GM19372 (cell line): Measurements from ENCODE around the gene KLF16.
A peak's percentile ranks its signal among the peaks of the same experiment; 100 is the strongest.
"Not testable (repeated sequence)": the region's sequence is repeated elsewhere in the genome, so short reads cannot be mapped to it uniquely, and the experiment has no call there.

Experiments used
- ATAC-seq: cut with Tn5 transposase; IDR thresholded peaks from one replicate; pipeline ENCODE4 v1.9.1; 2021; ENCODE audit warnings: mild to moderate bottlenecking, low read depth, moderate library complexity; ENCODE audit not compliant: unreplicated experiment

KLF16 gene

DNA sequence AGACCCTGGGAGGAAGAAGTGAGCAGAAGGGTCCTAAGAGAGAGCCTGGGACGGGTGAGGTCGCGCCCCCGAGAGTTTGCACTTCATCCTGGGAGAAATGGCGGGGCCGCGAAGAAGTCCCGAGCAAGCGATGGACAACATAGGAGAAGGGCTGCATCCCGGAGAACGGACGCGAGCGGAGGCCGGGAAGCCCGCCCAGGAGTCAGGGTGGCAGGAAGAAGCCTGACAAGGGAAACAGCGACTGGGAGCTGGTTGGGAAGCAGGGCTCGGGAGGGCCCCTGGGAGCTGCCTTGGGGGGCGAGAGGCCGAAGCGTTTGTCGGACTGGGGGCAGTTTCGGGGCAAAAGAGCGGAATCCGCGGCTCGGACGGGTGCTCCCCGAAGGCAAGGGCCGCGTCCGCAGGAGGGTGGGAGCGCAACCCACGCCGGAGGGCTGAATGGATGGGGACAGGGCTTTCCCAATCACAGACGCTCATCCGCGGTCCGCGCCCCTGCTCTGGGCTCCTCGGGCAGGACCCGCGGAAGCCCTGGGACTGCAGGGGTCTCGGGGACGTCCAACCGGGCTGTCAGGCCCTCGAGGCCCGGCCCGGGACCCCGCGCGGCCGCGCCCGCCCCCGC, 21.4 kb upstream of the KLF16 start:
- ATAC-seq = peak; percentile 11

DNA sequence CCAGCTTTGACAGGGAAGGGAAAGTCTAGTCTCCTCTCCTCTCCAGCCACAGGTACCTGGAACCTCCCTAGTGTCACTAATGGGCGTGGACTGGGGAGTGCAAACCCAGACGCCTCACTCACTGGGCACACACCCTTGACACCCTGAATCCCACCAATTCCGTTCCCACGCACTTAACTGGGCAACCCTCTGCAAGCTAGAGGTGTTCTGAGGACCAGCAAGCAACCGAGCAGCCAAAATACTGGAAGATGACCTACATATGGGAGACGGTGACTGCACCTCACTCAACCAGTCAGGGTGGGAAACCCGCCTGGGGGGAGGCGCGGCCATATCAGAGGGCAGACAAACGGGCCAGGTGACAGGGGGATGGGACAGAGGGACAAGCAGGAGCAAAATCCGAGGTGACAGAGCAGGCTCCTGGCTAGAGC, 20.9 kb upstream of the KLF16 start:
- ATAC-seq = no peak

DNA sequence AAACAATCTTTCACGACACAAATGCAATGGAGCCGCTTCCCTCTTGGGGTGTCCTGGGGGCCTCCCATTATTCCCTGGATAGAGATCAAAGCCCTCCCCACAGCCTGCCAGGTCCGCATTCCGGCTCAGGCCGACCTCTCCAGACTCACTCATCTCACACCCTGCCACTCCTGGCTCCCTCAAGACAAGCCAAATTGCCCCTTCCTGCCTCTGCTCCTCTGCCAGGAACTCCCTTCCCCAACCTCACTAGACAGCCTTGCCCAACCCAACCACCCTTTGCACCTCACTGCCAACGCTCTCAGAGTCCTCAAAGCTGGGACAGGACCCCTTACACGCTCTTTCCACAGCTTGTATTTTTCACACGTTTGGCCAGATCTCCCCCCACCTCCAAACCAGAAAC, 20.4 kb upstream of the KLF16 start:
- ATAC-seq = no peak

DNA sequence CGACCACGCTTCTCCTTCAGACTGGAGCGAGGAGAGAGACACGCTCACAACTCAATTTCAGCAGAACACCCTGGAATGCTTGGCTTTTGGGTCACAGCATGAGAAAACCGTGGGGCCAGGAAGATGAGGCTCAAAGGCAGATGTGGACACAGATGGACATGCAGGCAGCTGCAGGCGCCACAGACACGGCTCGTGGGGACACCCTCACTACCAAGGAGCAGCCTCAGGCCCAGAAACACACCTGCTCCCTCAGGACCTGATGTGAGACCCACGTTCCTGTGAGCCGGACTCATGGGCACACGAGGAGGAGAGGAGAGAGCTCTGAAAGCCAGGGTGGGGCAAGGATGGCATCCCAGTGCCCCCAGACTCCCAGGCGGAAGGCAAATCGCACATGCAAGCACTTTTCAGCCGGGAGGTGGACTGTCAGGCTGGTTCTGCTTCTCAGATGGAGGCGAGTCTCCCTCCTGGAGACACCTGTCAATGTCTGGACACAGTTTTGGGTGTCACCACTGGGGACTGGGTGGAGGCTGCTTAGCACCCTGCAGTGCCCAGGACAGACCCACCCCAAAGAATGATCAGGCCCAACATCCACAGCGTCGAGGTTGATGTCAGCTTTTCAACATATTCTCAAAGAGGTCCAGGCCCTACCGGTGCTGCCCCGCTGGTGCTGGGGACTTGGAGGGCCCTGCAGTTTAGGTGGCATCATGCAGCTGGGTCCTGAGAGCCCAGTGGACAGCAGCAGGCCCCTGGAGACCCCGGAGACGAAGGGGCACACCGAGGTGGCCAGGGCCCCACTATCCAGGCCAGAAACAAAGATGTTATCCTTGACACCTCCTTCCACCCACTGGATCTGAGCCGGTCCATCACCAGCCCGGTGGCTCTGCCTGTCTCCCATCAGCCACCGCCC, 19.7 kb upstream of the KLF16 start:
- no peak for ATAC-seq

DNA sequence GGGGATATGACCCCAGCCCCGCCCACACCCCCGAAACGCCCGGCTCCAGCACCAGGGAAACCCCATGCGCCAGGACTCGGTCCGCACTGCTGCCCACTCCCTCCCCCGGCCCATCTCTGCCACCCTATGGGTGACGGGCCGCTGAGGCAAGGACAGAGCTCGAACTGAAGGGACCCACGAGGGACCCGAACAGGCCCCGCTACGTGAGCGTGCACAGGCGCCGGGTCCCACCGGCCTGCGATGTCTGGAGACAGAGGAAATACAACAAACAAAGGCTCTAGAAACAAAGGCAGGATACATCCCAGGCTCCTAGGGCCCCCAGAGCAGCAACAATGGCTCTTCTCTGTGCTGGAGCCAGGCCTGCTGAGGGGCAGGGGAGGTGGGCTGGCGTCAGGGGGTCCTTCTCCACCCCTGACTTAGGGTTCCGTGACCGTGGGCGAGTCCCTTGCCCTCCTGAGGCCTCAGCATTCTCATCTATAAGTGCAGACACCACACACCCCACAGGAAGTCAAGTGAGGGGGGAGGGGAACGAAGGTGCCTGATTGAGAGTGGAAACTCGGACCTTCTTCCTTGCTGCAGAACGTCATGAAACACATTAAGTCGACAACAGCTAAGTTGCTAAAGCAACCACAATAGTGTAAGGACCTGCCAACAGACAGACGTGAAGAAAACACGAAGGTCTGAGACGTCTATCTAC, 18.9 kb upstream of the KLF16 start:
- ATAC-seq = no peak

DNA sequence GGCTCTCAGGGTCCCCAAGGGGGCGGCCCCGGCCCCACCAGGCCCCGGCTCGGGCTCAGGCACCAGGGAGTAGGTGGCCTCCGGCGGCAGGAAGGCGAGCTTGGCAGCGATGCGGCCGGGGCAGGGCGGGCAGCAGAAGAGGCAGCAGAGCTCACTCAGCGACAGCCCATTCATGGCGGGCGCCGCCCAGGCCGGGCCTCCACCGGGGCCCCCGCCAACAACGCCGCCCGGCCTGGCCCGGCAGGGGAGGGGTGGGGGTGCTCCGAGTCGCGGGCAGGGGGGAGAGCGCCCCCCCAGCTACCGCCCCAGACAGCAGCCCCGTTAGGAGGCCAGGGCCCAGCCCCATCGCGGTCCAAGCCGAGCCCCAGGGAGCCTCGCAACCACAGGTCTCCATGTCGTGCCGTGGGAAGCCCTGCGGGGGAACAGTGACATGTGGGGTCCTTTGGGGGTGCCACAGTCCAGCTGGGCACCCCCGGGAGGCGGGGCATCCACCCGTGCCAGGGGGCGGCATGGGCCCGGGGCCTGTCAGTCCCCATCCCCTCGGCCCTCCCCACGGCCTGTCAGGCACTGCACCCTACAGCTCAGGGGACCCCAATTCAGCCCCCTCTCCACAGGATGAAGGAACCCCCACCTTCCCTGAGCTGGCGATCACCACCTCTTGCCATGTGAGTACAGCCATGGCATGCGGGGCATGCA, 18.2 kb upstream of the KLF16 start:
- ATAC-seq = not testable (repeated sequence)

DNA sequence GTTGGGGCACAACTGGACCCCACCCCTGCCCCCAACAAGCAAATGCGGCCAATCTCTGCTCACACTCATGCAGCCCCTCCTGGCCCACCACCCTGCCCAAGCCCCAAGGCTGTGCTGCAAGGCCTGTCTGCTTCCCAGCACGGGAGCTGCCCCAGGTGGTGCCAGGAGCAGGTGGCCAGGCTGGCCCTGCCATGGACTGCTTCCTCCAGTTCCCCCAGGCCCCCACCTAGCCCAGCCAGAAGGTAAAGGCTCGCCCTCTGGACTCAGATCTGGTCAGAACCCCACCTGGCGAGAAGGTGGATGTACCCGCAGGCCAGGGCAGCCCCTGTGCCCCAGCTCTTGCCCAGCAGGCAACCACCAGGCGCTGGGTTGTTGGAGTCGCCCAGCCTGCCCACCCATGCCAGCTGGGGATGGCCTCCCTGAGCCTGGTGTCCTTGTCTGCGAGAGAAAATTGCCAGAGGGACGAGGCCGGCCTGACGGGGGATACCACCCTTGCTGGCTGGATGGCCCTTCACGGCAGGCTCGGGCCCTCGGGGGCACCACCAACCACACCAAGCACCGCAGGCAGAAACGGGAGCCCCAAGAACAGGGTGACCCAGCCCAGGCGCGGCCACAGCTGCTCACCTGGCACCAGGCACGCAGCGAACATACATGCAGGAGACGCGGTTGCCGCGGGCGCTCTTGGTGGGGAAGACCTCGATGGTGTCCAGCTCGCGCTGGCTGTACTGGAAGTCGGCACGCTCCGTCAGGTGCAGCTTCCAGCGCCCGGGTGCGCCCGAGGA, 17.4 kb upstream of the KLF16 start:
- no peak for ATAC-seq

DNA sequence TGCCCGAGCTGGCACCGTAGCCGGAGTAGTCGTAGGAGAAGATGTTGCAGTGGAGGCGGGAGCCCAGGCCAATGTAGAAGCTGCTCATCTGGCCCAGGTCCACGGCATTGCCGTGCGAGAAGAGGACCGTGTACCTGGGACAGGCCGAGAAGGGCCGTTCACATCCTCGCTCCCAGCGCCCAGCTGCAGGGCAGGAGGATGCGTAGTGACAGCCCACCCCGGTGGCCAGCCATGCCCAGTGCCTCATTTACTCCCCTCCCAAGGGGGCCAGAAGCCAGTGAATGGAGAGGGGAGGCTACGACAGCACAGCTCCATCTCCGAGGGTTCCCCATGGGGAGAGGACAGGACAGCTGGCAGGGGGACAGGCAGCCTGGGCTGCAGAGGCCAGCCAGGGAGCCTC, 16.6 kb upstream of the KLF16 start:
- not testable (repeated sequence) for ATAC-seq

DNA sequence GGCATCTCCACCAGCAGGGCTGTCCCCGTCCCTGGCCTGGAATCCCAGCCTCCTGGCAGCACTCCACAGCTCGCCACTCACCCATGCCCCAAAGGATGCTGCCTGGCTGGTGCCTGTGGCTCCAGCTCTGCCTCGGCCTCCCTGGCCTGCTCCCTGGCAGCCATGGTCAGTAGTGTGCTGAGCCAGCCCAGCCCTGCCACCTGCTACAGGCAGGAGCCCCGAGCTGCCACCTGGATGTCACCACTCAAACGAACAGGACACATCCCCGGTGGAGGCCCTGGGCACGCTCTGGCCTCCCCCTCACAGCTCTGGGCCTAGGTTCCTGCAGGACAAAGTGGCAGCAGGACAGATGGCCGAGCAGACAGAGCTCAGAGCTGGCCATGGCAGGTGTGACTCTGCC, 15.2 kb upstream of the KLF16 start:
- ATAC-seq = not testable (repeated sequence)

DNA sequence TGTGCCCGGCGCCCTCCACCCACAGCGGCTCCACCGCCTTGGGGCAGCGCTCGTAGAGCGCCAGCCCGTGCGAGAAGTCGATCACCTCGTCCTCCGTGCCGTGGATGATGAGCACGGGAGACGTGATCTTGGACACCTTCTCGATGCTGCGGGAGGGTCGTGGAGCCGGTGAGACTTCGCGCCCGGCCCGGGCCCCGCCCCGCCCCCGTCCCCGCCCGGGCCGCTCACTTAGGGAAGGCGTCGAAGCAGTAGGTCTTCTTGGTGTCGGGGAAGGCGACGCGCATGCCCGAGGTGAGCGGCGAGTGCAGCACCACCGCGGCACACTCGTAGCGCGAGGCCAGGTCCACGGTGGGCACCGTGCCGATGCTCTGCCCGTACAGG, 13.9 kb upstream of the KLF16 start:
- not testable (repeated sequence) for ATAC-seq

DNA sequence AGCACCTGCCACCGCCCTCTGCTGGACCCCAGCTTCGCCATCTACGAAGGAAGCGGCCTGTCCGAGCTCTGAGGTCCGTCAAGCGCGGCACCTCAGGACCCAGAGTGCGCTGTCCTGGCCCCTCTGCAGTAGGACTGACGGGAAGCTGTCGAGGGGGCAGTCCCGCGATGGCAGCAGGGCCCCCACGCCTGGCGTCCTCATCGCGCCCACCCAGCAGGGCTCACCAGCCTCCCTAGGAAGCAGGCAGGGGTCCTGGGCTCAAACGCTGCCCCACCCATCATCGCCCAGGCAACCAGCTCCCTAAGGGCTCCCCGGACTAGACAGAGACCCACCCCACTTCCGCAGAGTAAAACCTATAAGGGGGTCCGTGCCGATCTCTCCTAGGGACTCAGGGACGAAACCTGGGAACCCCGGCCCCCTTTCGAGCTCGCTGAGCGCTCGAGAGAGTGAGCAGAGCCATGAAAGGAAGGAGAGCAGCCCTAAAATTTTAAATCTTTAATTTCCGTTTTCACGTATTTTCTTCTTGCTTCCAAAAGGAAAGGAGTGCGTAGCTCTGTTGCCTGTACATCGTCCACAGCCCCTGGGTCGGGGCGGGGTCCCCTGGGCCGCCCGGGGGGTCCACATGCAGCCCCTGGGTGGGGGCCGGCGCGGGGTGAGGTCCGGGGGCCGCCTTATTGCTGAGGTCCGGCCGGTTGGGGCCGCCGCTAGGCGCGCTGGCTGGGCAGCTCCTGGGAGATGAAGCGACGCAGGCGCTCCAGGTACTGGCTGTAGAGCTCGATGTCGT, 13.3 kb upstream of the KLF16 start:
- ATAC-seq = not testable (repeated sequence)

DNA sequence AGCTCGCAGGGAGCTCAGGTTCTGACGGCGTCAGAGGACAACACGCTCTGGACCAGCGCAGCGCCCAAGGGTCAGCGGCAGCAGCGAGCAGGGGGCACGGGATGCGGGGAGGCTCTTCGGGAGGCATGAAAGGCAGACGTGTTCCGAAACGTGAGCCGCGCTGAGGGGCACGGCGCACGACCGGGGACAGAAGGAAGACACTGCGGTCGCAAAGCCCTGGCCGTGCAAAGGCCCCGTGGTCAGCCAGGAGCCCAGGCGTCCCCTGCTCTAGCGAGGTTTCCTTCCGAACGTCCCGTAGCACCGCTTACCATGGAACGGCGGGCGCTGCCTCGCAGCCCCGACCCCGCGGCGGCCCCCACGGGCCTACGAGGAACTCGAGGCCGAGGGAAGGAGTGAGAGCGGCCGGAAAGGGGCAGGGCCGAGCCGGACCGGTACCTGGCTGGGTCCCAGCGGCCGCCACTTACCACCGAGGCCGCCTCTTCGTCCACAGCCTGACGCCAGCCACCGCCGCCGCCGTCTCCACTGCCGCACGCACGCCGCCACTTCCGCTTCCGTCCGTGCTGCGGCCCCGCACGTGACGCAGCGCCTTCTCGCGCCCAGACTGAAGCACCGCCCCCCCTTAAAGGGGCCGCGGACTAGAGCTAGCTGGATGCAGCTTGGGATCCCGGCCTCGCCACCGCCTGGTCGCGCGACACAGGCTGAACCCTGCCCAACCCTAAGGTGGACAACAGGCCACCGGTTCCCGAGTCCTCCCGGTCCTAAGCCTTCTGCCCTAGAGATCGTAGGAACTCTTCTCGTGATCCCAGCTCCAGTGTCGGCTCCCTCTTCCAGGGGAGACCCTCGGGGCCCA, 12.5 kb upstream of the KLF16 start:
- ATAC-seq = peak; percentile 87

DNA sequence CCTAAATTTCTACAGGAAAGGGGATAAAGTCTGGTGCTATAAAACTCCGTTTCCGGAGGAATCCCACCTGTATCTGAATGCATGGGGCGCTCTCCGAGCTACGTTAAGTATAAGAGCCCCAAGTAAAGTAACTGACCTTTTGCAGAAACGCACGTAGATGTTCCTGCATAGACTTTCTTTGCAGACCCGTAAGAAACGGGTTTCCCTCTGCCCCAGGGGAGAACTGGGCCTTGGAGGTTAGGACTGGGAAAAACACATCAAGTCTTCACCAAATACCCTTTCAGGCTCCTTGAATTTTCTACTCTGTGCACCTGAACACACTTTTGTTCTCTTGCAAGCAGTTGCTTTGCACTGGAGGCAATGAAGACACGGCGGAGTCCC, 11.9 kb upstream of the KLF16 start:
- not testable (repeated sequence) for ATAC-seq

DNA sequence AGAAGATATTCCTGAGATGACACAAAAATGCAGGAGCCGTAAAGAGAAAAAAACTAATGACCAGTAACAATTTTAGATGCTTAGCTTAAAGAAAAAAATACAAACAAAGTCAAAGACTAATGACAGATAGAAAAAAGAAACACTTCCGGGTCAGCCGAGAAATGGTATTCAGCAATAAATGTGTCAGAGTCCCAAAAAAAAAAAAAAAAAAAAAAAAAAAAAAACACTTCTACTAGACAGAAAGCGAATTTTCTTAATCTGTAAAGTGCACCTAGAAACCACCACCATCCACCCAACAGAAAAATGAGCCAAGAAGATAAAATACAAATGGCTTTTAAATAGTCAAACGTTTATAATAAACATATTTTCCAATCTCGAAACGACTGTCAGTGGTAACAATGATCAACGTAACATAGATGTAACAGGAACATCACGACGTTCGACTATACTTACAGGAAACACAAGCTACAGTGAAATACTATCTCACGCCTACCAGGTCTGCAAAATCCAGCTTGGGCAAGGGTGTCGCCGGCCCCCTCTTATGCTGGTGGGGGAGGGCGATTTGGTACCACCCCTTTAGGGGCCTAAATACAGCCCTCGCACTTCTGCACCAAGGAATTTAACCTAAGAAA, 11.3 kb upstream of the KLF16 start:
- no peak for ATAC-seq

DNA sequence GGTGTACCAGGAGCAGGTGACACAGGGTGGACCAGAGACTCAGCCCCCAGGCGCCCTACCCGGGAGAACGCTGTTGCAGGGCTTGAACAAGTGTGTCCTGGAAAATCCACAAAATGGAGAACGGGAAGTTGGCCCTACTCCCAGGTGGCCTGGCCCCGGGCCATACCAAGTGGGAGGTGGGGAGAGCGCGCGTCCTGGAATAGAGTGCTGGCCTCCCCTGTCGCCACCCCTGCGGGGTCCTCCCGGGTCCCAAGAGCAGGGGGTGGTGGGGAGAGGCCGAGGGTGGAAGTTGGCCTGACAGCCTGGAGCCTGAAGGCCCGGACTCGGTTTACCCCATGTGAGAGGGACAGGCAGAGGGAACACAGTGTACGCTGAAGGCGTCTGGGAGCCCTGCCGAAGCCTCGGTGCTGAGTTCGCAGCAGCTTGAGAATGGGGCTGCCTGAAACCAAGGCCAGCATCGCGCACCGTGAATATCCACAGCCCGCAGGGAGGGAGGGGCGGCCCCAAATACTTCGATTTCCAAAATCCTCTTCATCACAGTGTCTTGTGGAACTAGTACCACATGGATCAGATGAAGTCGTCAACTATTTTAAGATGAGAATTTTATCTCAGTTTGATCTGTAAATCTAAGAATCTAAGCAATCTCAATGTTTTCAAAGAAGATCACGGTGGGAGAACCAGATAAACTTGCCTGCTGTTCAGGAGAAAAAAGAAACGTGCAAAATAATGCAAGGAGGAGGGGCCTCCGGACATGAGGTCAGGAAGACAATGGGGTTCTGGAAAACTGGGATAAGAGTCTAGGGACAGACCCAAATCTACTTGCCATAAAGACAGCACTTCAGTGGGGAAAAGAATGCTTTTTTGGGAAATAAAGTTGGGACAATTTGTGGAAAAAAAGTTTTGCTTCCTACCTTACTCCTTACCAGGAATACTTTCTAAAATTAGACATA, 10.4 kb upstream of the KLF16 start:
- no peak for ATAC-seq

DNA sequence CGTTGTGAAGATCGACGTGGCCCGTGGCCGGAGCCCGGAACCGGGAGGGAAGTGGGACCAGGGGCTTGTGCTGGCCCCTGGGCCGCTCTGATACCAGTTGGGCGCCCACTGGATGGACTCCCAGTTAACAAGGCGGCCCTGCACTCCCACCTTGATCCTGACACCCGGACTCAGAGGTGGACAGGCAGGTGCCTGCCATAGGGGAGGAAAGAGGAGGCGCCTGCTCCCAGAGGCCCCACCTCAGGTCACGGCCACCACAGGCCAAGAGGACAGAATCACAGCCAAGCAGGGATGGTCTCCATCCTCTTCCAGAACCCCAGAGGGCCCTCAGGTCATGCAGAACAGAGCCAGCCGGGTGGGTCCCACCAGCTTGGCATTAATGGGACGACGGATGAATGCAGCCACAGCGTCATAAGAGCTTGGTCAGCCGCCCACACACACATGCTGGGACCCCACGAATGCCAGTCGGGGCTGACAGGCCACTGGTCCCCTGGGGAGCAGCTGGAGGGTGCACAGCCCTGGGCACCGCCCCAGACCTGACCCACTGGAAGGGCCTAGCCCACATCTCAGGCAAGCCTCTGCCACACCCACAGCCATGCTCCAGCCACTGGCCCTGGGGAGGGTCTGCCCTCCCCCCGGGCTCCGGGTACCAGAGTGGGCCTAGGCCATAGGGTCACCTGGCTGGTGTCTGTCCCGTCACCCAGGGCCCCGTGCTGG, 9.6 kb upstream of the KLF16 start:
- ATAC-seq = no peak
